Bronchial epithelial cell (primary cell): ENCODE data around the gene SIDT1. TPM values are rescaled to one million over a fixed set of nuclear protein-coding genes. Genes with fewer than 3 reads are reported as not detected.

ENCODE experiments used
- DNase-seq: peaks from one replicate; pipeline ENCODE4 v3.0.0-alpha.2; 2010; ENCODE audit warnings: low read depth
- FAIRE-seq: peaks from 2 replicates; lab custom pipeline; 2011; peaks lifted over from hg19 to GRCh38; lab: Jason Lieb, UNC
- H3K27me3 ChIP-seq: 2 replicates; pipeline ENCODE4 v1.5.1; 2011; ENCODE audit warnings: low read length; ENCODE audit not compliant: control insufficient read depth, insufficient read depth
- H3K36me3 ChIP-seq: 2 replicates; pipeline ENCODE4 v1.5.1; 2011; ENCODE audit warnings: low read length; ENCODE audit not compliant: control insufficient read depth, insufficient read depth
- H3K4me3 ChIP-seq: 2 replicates; pipeline ENCODE4 v1.5.1; 2011; ENCODE audit warnings: mild to moderate bottlenecking, low read depth, low read length, control low read depth
- CTCF ChIP-seq: IDR thresholded peaks from 2 replicates; pipeline ENCODE4 v1.5.1; 2011; ENCODE audit warnings: mild to moderate bottlenecking, moderate library complexity, low read length, control low read depth, inconsistent platforms; ENCODE audit not compliant: insufficient read depth, severe bottlenecking
- total RNA-seq: library from RNA; depleted of rRNA; stranded (reverse); fragments of >200 nt; gene quantifications from 2 replicates; pipeline ENCODE4 v1.2.1, GENCODE V29; 2014

SIDT1 gene
- total RNA-seq, 1 donor from 2014 or later, result 0.53 TPM

- no peak for FAIRE-seq
- Histone ChIP-seq H3K27me3 (no peaks in the 10 kb centered on the region), H3K36me3 (no peaks in the 10 kb centered on the region), H3K4me3 (no peak overlapping the region)
- no peak for TF ChIP-seq CTCF
- no peak for DNase-seq
These were observed 70.5 kb downstream of the SIDT1 start for GRCh38 chr3:113602836-113603235.

- H3K36me3 ChIP-seq, result no peaks in the 10 kb centered on the region
- no peaks in the 10 kb centered on the region for H3K27me3 ChIP-seq
- no peak for DNase-seq
- no peak for FAIRE-seq
- no peak for TF ChIP-seq CTCF
- H3K4me3 ChIP-seq, result no peak overlapping the region
These were observed 74.3 kb downstream of the SIDT1 start for GRCh38 chr3:113606539-113607218.

- Histone ChIP-seq H3K27me3 (no peaks in the 10 kb centered on the region), H3K36me3 (no peaks in the 10 kb centered on the region), H3K4me3 (no peak overlapping the region)
- no peak for TF ChIP-seq CTCF
- FAIRE-seq, result no peak
- no peak for DNase-seq
These were observed 74.9 kb downstream of the SIDT1 start for GRCh38 chr3:113607219-113607596.

- FAIRE-seq (no peak), DNase-seq (no peak)
- Histone ChIP-seq H3K4me3 (no peak overlapping the region), H3K36me3 (no peaks in the 10 kb centered on the region), H3K27me3 (no peaks in the 10 kb centered on the region)
- TF ChIP-seq CTCF, result no peak
These were observed 82.0 kb downstream of the SIDT1 start for GRCh38 chr3:113614402-113614801.

GRCh38 chr3:113615976-113616375 is 83.6 kb downstream of the SIDT1 start:
- DNase-seq (no peak), FAIRE-seq (no peak)
- no peaks in the 10 kb centered on the region for H3K36me3 ChIP-seq
- TF ChIP-seq CTCF, result no peak
- H3K4me3 ChIP-seq, result no peak overlapping the region
- no peaks in the 10 kb centered on the region for H3K27me3 ChIP-seq

- Histone ChIP-seq H3K4me3 (no peak overlapping the region), H3K27me3 (no peaks in the 10 kb centered on the region), H3K36me3 (no peaks in the 10 kb centered on the region)
- no peak for TF ChIP-seq CTCF
- FAIRE-seq (no peak), DNase-seq (no peak)
These were observed 85.4 kb downstream of the SIDT1 start for GRCh38 chr3:113617726-113618125.
